Hematopoietic multipotent progenitor cell (in vitro differentiated cells): ENCODE measurements around the gene DEK. TPM values are rescaled to one million over a fixed set of nuclear protein-coding genes. Genes with fewer than 3 reads are reported as not detected.
"Not testable (repeated sequence)": the region's sequence is repeated elsewhere in the genome, so short reads cannot be mapped to it uniquely, and the experiment has no call there.

Experiments used
- DNase-seq, 3 donors: peaks; one replicate each; pipeline ENCODE4 v3.0.0-alpha.2; 2011 to 2015; ENCODE audit warnings: low read depth in 2 of 3, low spot score in 2 of 3
- total RNA-seq: library from RNA; depleted of rRNA; stranded (reverse); fragments of >200 nt; gene quantifications from one replicate; pipeline ENCODE4 v1.2.3, GENCODE V29; 2012

DEK gene
- total RNA-seq, 1 donor = 32.9 TPM

- no peak for DNase-seq
Measured at GRCh38 chr6:18241208-18242038, 22.9 kb downstream of the DEK start.

- DNase-seq = no peak
Measured at GRCh38 chr6:18240230-18240629, 24.1 kb downstream of the DEK start.

- DNase-seq = no peak
Measured at GRCh38 chr6:18237167-18237566, 27.2 kb downstream of the DEK start.

- no peak for DNase-seq
Measured at GRCh38 chr6:18235524-18235923, 28.8 kb downstream of the DEK start.

- DNase-seq = no peak
Measured at GRCh38 chr6:18234564-18234963, 29.8 kb downstream of the DEK start.

GRCh38 chr6:18233770-18234169 is 30.6 kb downstream of the DEK start:
- DNase-seq = not testable (repeated sequence)

- peak in 1 of 3 donors; percentile 22 for DNase-seq
Measured at GRCh38 chr6:18231856-18232255, 32.5 kb downstream of the DEK start.

GRCh38 chr6:18228590-18228989 is 35.7 kb downstream of the DEK start:
- DNase-seq = not testable (repeated sequence)

- not testable (repeated sequence) for DNase-seq
Measured at GRCh38 chr6:18227166-18227565, 37.2 kb downstream of the DEK start.

- DNase-seq = not testable (repeated sequence)
Measured at GRCh38 chr6:18226451-18227105, 37.8 kb downstream of the DEK start.

GRCh38 chr6:18221288-18221615 is 43.1 kb downstream of the DEK start:
- DNase-seq = no peak

GRCh38 chr6:18219591-18219990 is 44.7 kb downstream of the DEK start:
- no peak for DNase-seq

- DNase-seq = no peak
Measured at GRCh38 chr6:18218233-18218632, 46.1 kb downstream of the DEK start.

- DNase-seq = no peak
Measured at GRCh38 chr6:18216411-18216810, 47.9 kb downstream of the DEK start.

GRCh38 chr6:18215436-18215835 is 48.9 kb downstream of the DEK start:
- peak in 2 of 3 donors; percentile 11 to 24 for DNase-seq

- no peak for DNase-seq
Measured at GRCh38 chr6:18214003-18214402, 50.3 kb downstream of the DEK start.

- DNase-seq = peak in 1 of 3 donors; percentile 5
Measured at GRCh38 chr6:18213439-18213838, 50.9 kb downstream of the DEK start.

- no peak for DNase-seq
Measured at GRCh38 chr6:18212231-18212630, 52.1 kb downstream of the DEK start.

GRCh38 chr6:18211338-18211737 is 53.0 kb downstream of the DEK start:
- no peak for DNase-seq

- DNase-seq = no peak
Measured at GRCh38 chr6:18210707-18211106, 53.6 kb downstream of the DEK start.

GRCh38 chr6:18209539-18210197 is 54.7 kb downstream of the DEK start:
- no peak for DNase-seq

GRCh38 chr6:18208778-18209177 is 55.6 kb downstream of the DEK start:
- not testable (repeated sequence) for DNase-seq
